Hematopoietic multipotent progenitor cell treated with erythropoietin and hydrocortisone succinate and interleukin-3 and kit ligand, for 4 days (in vitro differentiated cells): ENCODE results near the gene SH2D2A.

ENCODE experiments used
- DNase-seq: peaks from one replicate; pipeline ENCODE4 v3.0.0-alpha.2; 2015

SH2D2A gene

GRCh38 chr1:156822680-156823079, 6.0 kb upstream of the SH2D2A start:
- DNase-seq: no peak

DNA sequence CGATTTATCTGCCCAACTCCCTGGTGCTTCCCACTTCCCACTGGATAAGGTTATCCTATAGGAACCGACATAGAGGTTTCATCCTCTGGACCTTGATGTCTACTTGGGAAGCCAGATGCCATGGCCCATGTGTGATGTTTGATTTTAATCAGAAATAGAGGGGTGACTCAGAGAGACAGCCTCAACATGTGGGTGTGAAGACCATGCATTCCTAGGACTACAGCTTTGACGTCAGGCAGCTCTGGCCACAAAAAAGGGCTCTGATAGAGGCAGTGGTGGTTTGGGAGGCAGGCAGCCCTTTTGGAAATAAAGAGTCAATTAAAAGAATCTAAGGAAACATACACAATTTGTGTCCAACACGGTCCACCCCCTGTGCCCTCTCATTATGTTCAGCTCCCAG, 5.2 kb upstream of the SH2D2A start:
- no peak for DNase-seq

GRCh38 chr1:156815961-156816422, 656 bp downstream of the SH2D2A start:
- no peak for DNase-seq

DNA sequence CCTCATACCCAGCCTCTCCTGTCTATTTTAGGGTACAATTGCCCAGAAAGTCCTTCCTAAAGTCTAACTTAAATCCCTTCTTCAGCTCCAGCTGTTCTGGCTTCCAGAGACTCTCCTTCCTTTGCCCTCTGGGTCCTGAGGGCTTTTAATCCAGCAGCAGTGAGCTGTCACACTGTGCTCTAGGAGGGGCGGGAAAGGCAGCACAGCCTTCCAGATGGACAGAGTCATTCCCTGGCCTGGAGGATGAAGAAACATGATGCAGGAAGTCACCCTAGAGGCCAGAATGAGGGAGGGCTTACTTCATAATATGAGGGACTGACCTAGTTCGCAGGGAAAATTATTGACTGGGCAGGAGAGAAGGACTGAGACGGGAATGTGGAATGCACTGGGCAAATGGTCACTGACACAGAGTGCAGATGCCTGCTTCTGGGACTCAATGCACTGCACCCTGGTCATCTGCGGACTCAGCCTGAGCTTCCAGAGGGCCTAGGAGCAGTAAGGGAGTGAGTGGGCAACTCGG, 1.3 kb downstream of the SH2D2A start:
- DNase-seq: no peak

DNA sequence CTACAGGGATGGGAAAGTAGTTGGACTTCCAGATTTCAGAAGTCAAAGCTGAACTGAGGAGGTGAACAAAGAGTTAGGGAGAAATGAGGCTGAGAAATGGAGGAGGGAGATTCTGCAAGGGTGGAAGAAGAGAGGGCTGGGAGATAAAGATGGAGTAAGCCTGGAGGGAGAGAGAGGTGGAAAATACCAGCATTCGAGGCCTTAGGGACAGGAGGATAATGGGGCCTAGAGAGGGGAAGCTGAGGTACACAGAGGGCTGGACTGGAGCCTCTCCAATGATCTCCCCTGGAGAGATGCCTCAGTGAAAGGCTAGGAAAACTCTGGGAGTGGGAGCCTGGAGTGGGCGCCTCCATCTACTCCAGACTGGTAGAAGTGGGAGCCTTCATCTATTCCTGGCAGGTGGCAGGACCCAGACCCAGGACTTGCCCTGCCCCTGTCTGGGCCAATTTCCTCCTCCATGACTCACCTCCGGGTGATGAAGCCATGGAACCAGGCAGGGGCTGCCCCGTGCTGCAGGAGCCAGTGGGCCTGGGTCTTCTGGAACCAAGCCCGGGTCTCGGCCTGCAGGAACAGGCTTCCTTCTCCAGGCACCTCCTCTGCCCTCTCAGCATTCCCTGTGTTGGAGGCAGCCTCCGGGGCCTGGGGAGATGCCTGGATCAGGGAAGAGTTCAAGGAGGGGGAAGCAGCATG, 1.9 kb downstream of the SH2D2A start:
- DNase-seq: no peak

GRCh38 chr1:156813750-156814570, 2.7 kb downstream of the SH2D2A start:
- peak; percentile 78 for DNase-seq

GRCh38 chr1:156813298-156813697, 3.4 kb downstream of the SH2D2A start:
- no peak for DNase-seq

GRCh38 chr1:156812293-156812990, 4.2 kb downstream of the SH2D2A start:
- no peak for DNase-seq

GRCh38 chr1:156811168-156811567, 5.5 kb downstream of the SH2D2A start:
- no peak for DNase-seq

DNA sequence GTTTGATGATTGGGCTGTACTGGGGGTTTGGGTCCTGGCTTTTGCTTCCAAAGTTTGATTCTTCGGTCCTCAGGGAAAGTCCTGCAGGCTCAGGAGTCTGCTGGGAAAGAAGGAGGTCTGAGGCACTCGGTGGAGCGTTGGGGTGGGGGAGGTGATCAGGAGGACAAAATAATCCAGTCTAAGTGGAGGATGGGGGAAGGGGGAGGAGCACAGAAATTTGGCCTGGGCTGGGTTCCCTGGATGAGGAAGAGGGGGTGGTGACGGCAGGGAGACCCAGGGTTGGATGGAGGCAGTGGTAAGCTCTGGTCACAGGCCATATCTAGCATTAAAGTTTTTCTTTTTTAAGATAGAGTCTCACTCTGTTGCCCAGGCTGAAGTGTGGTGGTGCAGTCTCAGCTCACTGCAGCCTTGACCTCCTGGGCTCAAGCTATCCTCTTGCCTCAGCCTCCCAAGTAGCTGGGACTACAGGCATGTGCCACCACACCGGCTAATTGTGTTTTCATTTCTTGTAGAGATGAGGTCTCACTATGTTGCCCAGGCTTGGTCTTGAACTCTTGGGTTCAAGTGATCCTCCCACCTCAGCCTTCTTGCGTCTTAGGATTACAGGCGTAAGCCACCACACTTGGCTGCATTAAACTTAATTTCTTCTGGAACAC, 6.8 kb downstream of the SH2D2A start:
- no peak for DNase-seq

DNA sequence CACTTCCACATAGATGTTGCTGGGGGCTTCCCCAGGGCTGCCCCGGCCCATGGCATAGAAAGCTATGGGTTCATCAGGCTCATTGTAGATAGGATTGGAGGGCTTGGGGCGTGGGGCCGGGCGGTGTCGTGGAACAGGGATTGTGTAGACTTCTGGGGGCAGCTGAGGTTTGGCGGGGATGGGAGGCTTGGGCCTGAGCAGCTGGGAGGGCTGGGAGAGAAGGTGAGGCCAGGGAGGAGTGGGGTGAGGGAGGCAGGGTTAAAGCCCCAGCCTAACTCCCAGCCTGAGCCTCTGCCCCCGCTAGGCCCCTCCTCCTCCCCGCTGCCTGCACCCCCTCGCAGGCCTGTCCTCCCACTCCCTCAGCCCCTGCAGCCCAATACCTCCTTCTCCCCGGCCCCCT, 7.4 kb downstream of the SH2D2A start:
- no peak for DNase-seq

GRCh38 chr1:156808186-156809030, 8.2 kb downstream of the SH2D2A start:
- DNase-seq: no peak

- no peak for DNase-seq
Measured at GRCh38 chr1:156807627-156808026, 9.0 kb downstream of the SH2D2A start.

DNA sequence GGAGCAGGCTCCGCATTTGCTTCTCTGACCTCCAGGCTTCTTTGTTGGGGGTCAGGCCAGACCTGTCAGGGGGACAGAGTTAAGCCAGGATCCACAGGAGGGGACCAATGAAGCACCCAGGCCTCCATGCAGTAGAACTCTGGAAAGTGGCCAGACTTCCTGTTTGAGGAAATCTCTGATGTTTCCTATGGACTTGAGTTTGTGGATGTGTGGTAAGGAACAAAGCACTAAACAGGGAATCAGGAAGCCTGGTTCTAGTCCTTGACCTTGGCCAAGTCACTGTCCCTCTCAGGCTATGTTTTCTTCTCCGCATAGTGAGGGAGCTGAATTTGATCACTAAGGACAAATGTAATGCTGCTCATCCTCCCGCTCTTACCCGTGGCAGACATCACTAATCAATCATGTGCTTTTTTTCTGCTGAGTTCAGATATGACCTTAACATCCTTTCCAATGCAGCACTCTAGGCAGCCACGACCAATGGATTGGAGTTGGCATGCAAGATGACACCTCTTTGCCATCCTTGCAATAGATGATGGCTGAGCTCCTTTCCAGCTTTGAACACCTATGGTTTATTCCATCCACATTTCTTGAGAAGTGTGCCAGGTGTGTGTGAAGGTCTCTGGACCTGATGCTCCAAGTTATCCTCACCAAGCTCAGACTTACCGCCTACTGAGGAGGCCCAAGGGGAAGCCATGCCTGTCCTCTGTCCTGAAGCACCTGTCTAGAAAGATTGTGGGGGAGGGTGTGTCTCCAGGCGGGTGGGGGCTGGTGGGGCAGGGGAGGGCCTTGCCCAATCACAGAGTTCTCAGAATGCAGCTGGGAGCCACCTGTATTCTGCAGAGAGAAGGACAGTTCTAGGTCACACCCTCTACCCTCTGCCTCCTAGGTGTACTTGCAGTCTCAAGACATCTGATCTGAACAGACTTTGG, 9.9 kb downstream of the SH2D2A start:
- no peak for DNase-seq

- DNase-seq: no peak
Measured at GRCh38 chr1:156805766-156806511, 10.7 kb downstream of the SH2D2A start.

DNA sequence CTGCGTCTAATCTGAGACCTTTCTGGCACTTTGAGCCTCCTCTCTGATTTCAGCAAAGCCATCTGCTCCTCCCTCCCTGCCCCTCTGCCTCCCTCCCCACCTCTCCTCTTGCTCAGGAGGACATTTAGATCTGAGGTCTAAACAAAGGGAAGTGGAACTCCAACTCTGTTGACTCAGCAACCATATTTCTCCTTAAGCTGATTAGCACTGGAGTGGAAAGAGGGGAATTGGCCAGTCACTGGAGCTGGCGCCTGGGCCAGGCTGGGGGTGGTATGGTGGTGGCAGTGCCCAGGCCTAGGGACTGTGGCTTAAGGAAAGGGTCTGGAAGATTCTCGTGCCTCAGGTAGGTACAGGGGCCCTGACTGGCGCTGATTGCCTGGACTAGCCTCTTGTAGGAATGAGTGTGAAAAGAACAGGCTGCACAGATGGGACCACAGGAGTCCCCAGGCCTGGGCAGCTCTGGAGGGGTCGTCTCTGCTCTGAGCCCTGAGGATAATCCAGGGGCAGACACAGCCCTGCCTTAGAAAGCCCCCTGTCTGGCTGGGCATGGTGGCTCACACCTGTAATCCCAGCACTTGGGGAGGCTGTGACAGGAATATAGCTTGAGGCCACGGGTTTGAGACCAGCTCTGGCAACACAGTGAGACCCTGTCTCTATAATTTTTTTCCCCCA, 11.9 kb downstream of the SH2D2A start:
- peak; percentile 55 for DNase-seq

- DNase-seq: no peak
Measured at GRCh38 chr1:156804026-156804425, 12.6 kb downstream of the SH2D2A start.

DNA sequence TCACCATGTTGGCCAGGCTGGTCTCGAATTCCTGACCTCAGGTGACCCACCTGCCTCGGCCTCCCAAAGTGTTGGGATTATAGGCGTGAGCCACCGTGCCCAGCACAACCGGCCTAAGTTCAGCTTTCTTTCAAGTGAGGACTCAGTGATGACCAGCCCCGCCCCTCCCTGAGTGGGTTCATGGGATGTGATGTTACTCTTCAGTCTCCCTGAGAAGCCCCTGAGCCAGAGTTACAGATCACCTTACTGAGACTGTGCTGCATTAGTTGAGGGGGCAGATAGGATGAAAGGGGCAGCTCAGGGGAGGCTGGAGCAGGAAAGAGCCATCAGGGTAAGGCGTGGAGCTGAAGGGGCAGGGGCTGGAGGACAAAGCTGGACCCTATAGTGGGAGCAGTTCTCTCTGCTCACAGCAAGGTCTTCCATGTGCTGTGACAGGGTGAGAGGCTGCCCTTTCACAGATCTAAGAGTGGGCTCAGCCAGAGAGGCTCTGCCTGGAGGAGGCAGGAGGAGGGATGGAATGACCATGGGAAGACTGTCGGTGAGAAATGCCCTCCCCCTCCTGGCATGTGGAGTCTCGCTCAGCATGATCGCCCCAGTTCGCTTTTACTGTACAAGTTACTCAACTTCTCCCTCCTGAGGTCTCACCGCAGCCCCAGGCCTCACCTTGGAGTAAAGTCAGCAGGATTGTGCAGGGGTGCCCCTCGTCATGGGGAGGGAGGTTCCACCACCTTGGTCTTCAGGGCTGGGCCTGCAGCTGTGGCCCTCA, 13.4 kb downstream of the SH2D2A start:
- no peak for DNase-seq
